Activated CD4-positive, alpha-beta T cell treated with anti-CD3 and anti-CD28 coated beads, Interleukin-2, amount 50 U/mL, for 48 hours (primary cell): Measurements from ENCODE around the gene PLEKHA8.
"Not testable (repeated sequence)": the region's sequence is repeated elsewhere in the genome, so short reads cannot be mapped to it uniquely, and the experiment has no call there.

Experiments used
- DNase-seq, 2 experiments: peaks; one replicate each; pipeline ENCODE4 v3.0.0-alpha.2; 2020

PLEKHA8 gene

GRCh38 chr7:30066687-30067086 is 38.5 kb downstream of the PLEKHA8 start:
- no peak for DNase-seq

GRCh38 chr7:30068117-30068516 is 39.9 kb downstream of the PLEKHA8 start:
- no peak for DNase-seq

GRCh38 chr7:30069096-30069867 is 41.1 kb downstream of the PLEKHA8 start:
- no peak for DNase-seq

GRCh38 chr7:30070052-30070451 is 41.8 kb downstream of the PLEKHA8 start:
- DNase-seq = no peak

GRCh38 chr7:30072735-30073134 is 44.5 kb downstream of the PLEKHA8 start:
- no peak for DNase-seq

GRCh38 chr7:30074422-30075030 is 46.3 kb downstream of the PLEKHA8 start:
- no peak for DNase-seq

GRCh38 chr7:30076411-30076810 is 48.2 kb downstream of the PLEKHA8 start:
- no peak for DNase-seq

- no peak for DNase-seq
Observed at GRCh38 chr7:30078280-30078679, 50.1 kb downstream of the PLEKHA8 start.

- DNase-seq = no peak
Observed at GRCh38 chr7:30079880-30080279, 51.7 kb downstream of the PLEKHA8 start.

GRCh38 chr7:30080818-30081217 is 52.6 kb downstream of the PLEKHA8 start:
- no peak for DNase-seq

- DNase-seq = no peak
Observed at GRCh38 chr7:30082686-30083085, 54.5 kb downstream of the PLEKHA8 start.

GRCh38 chr7:30083334-30083733 is 55.1 kb downstream of the PLEKHA8 start:
- no peak for DNase-seq

GRCh38 chr7:30084212-30084611 is 56.0 kb downstream of the PLEKHA8 start:
- DNase-seq = no peak

- DNase-seq = no peak
Observed at GRCh38 chr7:30086529-30086928, 58.3 kb downstream of the PLEKHA8 start.

GRCh38 chr7:30087371-30087770 is 59.2 kb downstream of the PLEKHA8 start:
- DNase-seq = no peak

- no peak for DNase-seq
Observed at GRCh38 chr7:30088362-30088761, 60.1 kb downstream of the PLEKHA8 start.

GRCh38 chr7:30090111-30090510 is 61.9 kb downstream of the PLEKHA8 start:
- DNase-seq = no peak

- no peak for DNase-seq
Observed at GRCh38 chr7:30091491-30091912, 63.3 kb downstream of the PLEKHA8 start.

GRCh38 chr7:30091987-30092386 is 63.8 kb downstream of the PLEKHA8 start:
- DNase-seq = no peak

- no peak for DNase-seq
Observed at GRCh38 chr7:30093420-30093952, 65.3 kb downstream of the PLEKHA8 start.

GRCh38 chr7:30098599-30098998 is 70.4 kb downstream of the PLEKHA8 start:
- not testable (repeated sequence) for DNase-seq

- no peak for DNase-seq
Observed at GRCh38 chr7:30102281-30102680, 74.1 kb downstream of the PLEKHA8 start.

GRCh38 chr7:30104157-30104556 is 75.9 kb downstream of the PLEKHA8 start:
- no peak for DNase-seq

- DNase-seq = no peak
Observed at GRCh38 chr7:30112103-30112713, 84.0 kb downstream of the PLEKHA8 start.
